SIG-M5 treated with dmso at 0.1 percent for 504 hours (cell line): Measurements from ENCODE around the gene CDC14B.
"Not testable (repeated sequence)": the region's sequence is repeated elsewhere in the genome, so short reads cannot be mapped to it uniquely, and the experiment has no call there.

Source experiments
- DNase-seq: peaks from one replicate; lab custom pipeline; 2025; ENCODE audit not compliant: unreplicated experiment; lab: John Stamatoyannopoulos, UW

The CDC14B gene

GRCh38 chr9:96503374-96503748, 116.3 kb downstream of the CDC14B start:
- DNase-seq, result not testable (repeated sequence)

GRCh38 chr9:96502539-96503373, 116.9 kb downstream of the CDC14B start:
- no peak for DNase-seq

GRCh38 chr9:96501633-96502538, 117.8 kb downstream of the CDC14B start:
- DNase-seq, result no peak

- no peak for DNase-seq
Observed at GRCh38 chr9:96500696-96501632, 118.7 kb downstream of the CDC14B start.

GRCh38 chr9:96499257-96499656, 120.4 kb downstream of the CDC14B start:
- no peak for DNase-seq

GRCh38 chr9:96498796-96499195, 120.8 kb downstream of the CDC14B start:
- no peak for DNase-seq

- no peak for DNase-seq
Observed at GRCh38 chr9:96497117-96497399, 122.6 kb downstream of the CDC14B start.

GRCh38 chr9:96496368-96497116, 123.1 kb downstream of the CDC14B start:
- no peak for DNase-seq

- no peak for DNase-seq
Observed at GRCh38 chr9:96495341-96495740, 124.3 kb downstream of the CDC14B start.

GRCh38 chr9:96494215-96494800, 125.3 kb downstream of the CDC14B start:
- DNase-seq, result no peak

- DNase-seq, result no peak
Observed at GRCh38 chr9:96493757-96494156, 125.9 kb downstream of the CDC14B start.

GRCh38 chr9:96492993-96493531, 126.6 kb downstream of the CDC14B start:
- no peak for DNase-seq

GRCh38 chr9:96491880-96492525, 127.6 kb downstream of the CDC14B start:
- DNase-seq, result no peak

- no peak for DNase-seq
Observed at GRCh38 chr9:96491079-96491879, 128.4 kb downstream of the CDC14B start.

GRCh38 chr9:96490534-96491078, 129.0 kb downstream of the CDC14B start:
- DNase-seq, result no peak

- DNase-seq, result no peak
Observed at GRCh38 chr9:96489482-96489979, 130.1 kb downstream of the CDC14B start.

GRCh38 chr9:96487949-96488348, 131.7 kb downstream of the CDC14B start:
- DNase-seq, result no peak

GRCh38 chr9:96487029-96487396, 132.6 kb downstream of the CDC14B start:
- DNase-seq, result no peak
